Left renal pelvis (tissue), 4 donors: ENCODE data around the gene ATOH7. TPM values are rescaled to one million over a fixed set of nuclear protein-coding genes. Genes with fewer than 3 reads are reported as not detected.
A peak's percentile ranks its signal among the peaks of the same experiment; 100 is the strongest.
"Not testable (repeated sequence)": the region's sequence is repeated elsewhere in the genome, so short reads cannot be mapped to it uniquely, and the experiment has no call there.

Experiments
- DNase-seq, 4 donors: peaks; one replicate each; pipeline ENCODE4 v3.0.0-alpha.2; 2013; ENCODE audit warnings: low read depth in 4 of 4, low spot score in 3 of 4
- polyA plus RNA-seq, 4 donors: library from polyadenylated mRNA; unstranded; fragments of 120-200 nt; gene quantifications; one replicate each; pipeline ENCODE4 v1.2.1, GENCODE V29; 2013; ENCODE audit not compliant: insufficient read length in 4 of 4

The ATOH7 gene
- 1 to 10 TPM; 1.2 to 1.7 (median 1.6) TPM for polyA plus RNA-seq

DNA sequence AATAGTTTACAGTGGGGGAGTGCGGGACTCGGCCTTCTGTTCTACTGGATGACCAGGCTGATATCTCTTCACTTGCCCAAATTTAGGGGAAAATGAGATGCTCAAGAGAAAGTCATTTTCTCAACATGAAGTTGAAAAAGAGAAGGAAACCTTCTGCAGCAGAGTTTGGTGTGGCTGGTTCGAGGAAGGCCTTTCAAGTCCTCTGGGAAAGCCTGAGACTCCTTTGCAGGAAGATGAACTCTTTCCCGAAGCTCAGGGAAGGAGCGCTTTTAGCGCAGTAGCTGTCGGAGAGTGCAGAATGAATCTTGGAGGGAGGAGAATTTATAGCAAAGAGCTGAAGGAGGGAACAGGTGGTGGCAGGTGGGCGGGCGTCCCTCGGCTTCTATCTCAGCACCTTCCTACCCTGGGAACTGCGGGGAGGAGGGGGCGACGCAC, at the start of gene ATOH7:
ATOH7 (minus strand) TSS at position 297 of the 435 bp plus-strand sequence. CDS start 436 bp downstream, outside the sequence.
- DNase-seq: peak in 1 of 4 donors; percentile 38

DNA sequence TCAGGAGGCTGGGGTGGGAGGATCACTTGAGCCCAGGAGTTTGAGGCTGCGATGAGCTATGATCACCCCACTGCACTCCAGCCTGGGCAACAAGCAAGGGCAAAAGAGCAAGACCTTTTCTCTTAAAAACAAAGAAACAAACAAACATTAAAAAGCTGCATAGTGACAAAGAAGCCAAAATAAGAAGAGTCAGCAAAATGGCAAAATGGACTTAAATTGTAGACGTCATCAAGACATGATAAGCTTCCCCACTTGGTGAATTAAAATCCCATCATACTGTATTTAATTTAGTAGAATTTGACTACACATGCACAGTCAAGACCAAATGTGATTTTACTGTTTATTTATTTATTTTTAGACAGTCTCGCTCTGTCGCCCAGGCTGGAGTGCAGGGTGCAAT, 48.8 kb upstream of the ATOH7 start:
- no peak for DNase-seq

DNA sequence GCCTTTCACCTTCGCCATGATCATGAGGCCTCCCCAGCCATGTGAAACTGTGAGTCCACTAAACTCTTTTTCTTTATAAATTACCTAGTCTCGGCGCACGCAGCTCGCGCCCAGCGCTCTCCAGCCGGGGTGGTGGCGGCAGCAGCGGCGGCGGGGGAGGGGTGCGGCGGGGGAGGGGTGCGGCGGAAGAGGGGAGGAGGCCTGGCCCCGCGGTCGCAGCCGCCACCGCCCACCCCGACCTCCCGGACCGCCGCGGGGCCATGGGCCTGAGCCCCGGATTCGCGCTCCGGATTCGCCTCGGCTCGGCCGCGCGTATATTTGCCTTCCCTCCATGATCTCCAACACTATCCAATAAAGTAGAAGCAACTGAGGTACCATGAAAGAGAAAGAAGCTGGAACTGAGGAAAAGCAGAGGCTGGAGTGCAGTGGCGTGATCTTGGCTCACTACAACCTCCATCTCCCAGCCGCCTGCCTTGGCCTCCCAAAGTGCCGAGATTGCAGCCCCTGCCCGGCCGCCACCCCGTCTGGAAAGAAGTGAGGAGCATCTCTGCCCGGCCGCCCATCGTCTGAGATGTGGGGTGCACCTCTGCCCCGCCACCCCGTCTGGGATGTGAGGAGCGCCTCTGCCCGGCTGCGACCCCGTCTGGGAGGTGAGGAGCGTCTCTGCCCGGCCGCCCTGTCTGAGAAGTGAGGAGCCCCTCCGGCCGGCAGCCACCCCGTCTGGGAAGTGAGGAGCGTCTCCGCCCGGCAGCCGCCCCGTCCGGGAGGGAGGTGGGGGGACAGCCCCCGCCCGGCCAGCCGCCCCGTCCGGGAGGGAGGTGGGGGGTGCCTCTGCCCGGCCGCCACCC, 47.2 kb upstream of the ATOH7 start:
- DNase-seq: not testable (repeated sequence)

DNA sequence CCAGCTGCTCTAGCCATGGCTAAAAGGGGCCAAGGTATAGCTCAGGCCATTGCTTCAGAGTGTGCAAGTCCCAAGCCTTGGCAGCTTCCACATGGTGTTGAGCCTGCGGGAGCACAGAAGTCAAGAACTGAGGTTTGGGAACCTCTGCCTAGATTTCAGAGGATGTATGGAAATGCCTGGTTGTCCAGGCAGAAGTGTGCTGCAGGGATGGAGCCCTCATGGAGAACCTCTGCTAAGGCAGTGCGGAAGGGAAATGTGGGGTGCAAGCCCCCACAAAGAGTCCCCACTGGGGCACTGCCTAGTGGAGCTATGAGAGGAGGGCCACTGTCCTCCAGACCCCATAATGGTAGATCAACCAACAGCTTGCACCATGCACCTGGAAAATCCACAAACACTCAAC, 45.9 kb upstream of the ATOH7 start:
- DNase-seq: not testable (repeated sequence)

DNA sequence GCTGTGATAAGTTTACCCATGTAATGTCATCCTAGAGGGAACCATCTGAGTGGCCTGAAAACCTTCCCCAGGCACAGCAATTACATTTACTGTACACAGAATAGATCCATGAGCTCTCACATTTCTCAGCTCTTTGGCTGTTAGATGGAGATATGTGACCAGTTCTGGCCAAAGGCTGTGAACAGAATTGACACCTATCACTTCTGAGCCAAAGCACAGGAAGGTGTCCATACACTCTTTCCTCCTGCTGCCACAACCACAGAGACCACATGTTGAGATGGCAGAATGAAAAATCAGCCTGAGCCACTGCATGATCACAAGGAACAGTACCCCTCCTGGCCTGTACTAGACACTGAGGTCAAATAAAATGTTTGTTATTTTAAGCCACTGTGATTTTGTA, 44.3 kb upstream of the ATOH7 start:
- DNase-seq: no peak

DNA sequence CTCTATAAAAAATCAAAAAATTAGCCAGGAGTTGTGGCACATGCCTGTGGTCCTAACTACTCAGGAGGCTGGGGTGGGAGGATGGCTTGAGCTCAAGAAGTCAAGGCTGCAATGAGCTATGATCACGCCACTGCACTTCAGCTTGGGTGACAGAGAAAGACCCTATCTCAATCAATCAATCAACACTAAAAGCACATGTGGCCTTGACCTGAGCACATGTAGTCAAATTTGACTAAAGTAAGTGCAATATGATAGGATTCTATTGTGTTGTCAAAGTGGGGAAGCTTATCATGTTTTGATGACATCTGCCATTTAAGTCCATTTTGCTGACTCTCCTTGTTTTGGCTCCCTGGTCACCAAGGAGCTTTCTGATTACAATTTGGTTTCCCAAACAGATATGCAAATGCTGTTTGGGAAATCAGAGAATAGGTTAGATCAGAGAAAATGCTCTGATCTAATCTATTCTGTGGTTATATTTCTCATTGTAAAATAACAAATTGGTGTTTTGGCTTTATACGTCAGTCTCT, 43.8 kb upstream of the ATOH7 start:
- DNase-seq: no peak

DNA sequence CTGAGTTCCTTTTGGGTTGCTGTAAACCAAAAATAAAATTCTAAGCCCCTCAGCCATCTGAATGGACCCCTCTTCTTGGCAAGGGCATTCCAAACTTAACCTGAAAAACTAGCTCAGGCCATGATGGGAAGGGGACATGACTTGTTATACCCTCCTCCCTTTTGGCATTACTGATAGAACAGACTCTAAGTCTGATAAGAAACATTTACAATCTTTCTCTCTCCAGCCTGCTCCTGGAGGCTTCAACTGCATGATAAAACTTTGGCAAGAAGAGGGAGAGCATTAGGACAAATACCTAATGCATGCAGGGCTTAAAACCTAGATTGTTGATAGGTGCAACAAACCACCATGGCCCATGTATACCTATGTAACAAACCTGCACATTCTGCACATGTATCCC, 40.9 kb upstream of the ATOH7 start:
- DNase-seq: no peak

DNA sequence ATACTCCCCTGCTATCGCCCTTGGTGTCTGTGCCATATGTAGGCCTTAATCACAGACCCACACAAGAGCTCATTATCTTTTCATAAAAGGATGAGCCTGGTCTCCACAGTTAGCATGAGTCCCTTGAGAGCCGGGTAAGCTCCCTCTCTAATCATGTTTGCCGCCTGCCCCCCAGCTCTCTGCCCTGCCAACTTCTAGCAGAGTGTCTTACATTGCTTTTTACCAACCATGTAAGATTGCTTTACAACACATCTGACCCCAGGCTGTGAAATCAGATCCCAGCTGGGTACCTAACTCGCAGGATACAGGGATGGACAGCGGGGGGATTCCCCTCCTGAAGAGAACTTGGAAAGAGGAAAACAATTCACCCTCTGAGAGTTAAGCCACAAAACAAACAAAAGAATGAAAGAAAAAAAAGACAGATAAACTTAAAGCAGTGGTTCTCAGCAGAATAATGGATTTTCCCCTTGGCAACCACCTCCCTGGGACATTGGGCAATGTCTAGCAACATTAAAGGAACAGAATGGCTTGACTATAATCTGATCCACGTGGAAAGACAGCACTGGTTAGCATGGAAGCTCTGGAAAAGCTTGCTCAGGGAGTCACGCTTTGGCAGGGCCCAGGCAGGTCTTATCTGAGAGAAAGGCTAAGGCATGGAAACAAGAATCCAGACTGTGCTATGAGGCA, 39.4 kb upstream of the ATOH7 start:
- no peak for DNase-seq

DNA sequence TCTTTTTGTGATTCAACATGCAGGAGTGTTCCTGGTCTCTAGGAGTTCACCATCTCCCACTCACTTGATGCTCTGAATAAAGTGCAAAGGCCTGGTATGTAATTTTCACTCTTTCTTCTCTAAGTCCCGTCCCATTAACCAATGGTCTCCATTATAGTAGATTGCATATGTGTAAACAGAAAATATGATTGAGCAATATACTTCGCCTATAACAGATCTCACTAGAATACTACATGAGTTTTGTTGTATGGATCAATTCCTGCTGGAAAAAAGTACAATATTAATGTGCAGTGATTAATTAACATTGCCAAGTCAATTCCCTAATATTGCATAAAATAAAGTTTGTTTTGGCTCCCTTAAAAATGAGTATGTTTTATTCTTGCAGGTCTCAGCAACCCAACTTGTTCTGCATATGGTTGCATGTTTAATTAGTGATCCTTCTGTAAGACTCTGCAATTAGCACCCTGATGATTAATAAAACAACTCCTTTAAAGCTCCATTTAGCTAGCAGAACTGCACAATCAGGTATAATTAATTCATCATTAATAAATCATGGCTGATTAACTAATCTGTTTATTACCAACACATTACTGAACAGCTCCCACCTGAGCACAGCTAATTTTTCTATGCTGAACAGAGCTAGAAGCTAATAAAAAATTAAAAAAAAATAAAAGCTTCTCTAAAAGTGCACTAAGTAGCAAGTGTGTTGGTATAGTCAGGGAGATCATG, 37.8 kb upstream of the ATOH7 start:
- no peak for DNase-seq

DNA sequence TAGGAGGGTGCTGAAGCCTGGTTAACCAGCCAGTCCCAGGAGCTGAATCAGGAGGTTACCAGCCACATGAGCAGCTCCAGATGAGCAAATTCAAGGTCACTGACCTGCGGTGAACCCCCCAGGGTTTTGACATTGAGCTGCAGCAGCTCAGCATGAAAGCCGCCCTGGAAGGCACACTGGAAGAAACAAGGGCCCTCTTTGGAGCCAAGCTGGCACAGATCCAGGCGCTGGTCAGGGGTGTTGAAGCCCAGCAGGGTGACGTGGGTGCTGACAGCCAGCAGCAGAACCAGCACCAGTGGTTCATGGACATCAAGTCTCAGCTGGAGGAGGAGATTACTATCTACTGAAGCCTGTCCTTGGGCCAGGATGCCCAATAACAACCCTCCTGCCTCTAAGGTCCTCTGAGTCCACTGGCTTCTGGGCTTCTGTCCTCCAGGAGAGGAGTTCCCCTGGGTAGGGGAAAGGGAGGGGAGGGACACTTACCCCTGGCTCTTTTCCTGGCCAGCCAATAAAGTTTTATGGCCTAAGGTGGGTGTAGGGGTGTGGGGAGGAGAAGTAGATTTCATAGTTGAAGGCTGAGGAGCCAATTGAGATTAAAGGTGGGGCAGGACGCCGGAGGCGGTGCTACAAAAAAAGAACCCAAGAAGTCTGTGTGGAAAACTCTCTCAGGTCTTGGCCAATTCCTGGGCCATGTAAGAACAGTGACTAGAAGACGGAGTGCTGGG, 29.4 kb upstream of the ATOH7 start:
- no peak for DNase-seq

DNA sequence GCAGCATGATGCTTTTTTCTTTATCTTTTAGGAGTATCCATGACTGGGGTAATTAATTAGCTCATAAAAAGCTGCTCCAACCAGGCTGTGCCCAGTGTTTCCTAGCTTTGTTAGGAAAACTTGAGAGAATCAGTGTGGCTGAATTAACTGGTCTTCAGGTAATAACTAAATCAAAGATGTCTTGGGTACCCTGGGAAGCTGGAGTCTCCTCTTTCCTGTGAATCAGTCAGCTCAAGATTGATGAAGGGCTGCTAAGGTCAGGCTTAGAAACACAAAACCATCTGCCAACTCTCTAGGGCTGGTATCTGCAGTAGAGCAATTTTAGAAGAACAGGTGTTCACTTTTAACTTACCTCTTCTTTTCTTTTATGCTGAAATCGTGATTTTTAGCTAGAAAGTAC, 21.4 kb upstream of the ATOH7 start:
- DNase-seq: peak in 1 of 4 donors; percentile 32

DNA sequence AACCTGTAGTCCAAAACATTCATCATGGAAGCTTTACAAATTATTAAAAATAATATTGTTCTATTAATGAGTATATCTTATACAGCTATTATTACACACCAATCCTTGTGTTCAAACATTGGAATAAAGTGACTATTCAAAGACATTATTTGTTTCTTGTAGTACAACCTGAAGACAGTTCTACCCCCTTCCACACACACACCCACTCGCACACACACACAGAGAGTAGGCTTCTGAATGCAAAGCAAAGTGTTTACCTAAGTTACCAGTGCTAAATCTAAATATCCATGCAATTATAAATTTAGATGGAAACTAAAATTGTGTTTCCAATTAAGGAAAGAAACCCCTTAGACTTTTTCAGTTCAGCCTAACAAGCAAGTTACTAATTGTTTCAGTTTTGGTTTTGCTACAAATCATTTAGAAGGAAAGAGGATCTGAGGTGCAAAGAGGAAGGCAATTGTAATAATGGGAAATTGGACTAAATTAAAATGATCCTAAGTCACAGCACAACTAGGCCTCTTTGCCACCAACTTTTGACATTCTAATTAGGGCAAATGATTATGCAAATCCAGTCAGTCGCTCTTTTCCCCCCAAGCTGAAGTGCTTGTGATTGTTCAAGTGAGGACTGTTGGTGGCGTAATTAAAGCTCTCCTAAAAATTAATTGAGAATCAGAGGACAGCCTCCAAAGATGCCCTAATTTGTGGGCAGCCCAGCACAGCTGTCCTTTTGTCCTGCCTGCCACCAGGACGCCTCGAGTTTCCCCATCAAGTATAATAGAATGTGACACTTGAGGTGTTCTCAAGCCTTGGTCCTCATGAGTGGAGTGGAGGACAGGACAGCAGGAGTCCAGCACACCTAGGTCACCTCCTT, 19.9 kb upstream of the ATOH7 start:
- no peak for DNase-seq

DNA sequence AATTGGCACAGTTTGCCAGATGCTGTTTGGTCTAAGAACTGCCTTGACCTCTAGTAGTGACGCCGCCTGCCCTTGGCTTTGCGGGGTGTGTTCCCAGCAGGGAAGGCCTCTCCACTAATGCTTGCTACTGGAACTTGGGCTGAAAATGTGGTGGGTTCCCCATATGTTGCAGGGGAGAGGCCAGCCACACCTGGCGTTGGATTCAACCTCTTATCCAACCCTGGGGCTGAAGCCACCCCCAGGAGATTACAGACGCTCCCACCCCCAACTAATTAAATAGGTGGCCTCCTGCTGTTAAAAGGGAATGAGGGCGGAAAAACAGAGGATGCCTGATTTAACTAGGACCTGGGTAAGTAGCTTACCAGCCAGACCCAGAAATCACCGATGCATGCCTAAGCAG, 19.2 kb upstream of the ATOH7 start:
- no peak for DNase-seq

DNA sequence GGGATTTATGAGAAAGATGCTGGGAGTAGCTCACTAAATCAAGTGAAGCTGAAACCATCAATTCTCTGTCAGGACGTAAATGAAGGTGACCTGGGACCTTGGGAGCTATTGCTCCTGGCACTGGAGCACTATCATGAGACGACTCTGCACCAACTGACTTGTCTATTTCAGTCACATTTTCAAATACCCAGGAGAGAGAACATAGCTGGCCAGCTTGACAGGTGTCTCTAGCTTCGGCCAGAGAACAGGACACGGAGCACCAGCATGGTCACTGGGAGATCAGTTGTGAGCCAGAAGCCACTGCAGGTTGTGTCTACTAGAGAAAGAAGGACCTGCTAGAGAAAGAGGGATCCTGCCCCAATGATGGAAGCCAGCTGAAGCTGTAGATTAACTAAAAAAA, 17.4 kb upstream of the ATOH7 start:
- no peak for DNase-seq

DNA sequence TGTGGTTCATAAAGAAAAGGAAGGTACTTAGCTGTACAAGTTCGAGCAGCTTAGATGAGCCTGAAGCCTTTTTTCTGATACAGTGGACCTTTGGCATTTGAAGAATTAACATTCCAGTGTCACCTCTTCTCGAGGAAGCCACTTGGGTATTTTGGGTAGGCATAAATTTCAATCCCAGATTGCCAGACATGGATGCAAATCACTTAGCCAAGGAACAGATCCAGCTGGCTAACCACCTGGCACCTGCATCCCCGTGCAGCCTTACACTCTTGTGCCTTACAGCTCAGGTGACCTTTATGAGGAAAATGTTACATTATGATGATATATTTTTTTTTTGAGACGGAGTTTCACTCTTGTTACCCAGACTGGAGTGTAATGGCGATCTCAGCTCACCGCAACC, 16.0 kb upstream of the ATOH7 start:
- DNase-seq: no peak

DNA sequence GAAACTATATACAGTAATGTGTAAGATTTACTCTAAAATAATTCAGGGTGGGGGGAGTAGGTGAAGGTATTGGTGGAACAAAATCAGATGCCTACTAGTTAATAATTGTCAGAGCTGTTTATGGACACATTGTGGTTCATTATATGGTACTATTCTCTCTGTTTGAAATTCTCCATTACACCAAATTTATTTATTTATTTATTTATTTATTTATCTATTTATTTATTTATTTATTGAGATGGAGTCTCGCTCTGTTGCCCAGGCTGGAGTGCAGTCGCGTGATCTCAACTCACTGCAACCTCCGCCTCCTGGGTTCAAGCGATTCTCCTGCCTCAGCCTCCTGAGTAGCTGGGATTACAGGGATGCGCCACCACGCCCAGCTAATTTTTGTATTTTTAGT, 14.5 kb upstream of the ATOH7 start:
- DNase-seq: not testable (repeated sequence)

DNA sequence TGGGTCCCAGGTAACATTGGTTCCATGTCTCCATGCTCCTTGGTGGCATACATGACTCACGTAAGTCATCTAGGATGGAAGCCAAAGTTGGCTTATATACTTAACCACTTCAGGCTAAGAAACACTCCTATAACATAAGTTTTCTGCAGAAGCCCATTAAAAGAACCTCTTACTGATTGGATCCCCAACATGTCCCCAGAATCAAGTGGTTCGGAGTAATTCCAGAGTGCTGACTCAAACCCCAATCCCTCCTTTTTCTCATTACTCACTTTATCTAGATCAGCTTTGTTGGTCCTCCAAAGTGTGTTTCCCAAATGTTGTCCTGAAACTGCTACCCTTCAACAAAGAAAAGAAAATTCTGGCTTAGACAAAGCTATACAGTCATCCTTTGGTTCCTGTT, 10.1 kb upstream of the ATOH7 start:
- DNase-seq: no peak

DNA sequence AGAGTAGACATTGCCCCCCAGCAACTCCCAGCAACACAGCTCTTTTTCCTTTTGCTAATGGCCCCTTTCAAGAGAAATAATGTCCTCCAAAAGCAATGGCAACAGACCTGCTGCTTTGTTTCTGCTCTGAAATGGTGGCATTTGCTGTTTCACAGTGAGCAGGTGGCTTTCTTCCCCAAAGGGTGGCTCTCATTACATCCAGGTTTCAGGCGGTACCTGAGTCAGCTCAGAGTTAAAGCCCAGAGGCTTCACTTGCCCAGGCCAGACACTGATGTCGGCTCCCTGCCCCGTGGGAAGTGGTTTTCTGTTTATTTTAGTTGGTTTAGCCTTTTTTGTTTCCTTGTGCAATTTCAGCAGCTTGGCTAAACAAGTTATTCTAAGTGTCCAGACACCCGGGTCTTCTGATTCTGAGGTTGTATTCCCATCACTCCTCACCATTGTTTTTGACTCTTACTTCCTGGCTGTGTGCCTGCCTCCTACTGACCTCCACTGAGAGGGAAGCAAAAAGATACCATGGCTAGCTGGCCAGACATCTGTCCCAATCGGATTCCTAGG, 7.8 kb upstream of the ATOH7 start:
- no peak for DNase-seq

DNA sequence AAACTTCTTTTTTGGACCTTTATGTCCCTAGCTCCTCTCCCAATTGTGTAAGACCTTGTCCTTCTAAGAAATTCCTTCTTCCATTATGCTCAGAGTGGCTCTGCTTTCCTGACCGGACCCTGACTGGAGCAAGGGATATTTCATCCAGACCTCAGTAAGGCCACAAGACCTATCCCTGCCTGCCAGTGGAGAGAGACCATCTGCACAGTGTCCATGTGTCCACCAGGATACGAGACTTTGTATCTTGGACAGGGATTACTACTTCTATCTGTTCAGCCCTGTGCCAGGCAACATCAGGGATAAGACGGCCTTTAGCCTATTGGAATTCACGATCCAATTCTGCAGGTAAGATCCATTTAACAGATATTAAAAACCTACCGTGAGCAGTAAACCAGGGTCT, 7.2 kb upstream of the ATOH7 start:
- no peak for DNase-seq
